ENCODE data around the gene NXPH2. TPM values are rescaled to one million over a fixed set of nuclear protein-coding genes. Genes with fewer than 3 reads are reported as not detected.
"Not testable (repeated sequence)": the region's sequence is repeated elsewhere in the genome, so short reads cannot be mapped to it uniquely, and the experiment has no call there.

The NXPH2 gene
- total RNA-seq, 2 experiments from 2014 or later, result not detected

GRCh38 chr2:138744713-138745112, 35.5 kb downstream of the NXPH2 start:
- no peaks in the 10 kb centered on the region for H3K4me1 Mint-ChIP-seq (ENCODE audit: low read depth)
- H3K4me3 Mint-ChIP-seq, result no peak overlapping the region
- ChIA-PET CTCF (no interaction called here), POLR2A (no interaction called here)
- H3K27ac Mint-ChIP-seq, result no peak overlapping the region
- no peak for DNase-seq
- no peaks in the 10 kb centered on the region for H3K9me3 Mint-ChIP-seq
- H3K36me3 Mint-ChIP-seq, result no peaks in the 10 kb centered on the region
- no peaks in the 10 kb centered on the region for H3K27me3 Mint-ChIP-seq
- intact Hi-C loops (cut with micrococcal nuclease), result no loop called here

DNA sequence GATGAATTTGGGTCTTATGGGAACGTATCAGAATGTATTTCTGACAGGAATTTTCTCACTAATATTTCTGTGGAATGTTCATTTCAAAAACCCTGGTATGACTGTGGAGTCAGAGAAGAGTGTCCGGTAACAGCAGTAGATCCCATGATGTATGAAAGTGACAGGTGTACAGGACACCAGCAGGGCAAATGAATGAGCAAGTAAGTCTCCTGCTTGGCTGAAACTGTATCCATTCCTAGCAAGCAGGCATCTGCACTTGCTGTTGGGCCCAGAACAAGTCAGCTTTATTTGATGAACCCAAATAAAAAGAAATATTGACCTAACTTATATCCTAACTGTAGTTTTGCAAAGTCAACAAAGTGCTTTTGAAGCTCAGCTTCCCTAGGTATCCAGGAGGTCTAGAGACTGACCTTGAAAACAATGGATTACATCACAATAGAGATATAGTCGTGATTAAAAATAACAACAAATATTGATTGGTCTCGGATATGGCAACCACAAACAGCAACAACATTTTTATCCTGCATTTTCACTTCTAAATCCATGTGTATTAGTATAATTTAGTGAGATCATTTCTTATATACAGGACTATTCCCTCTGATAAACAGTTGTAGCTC, 37.6 kb downstream of the NXPH2 start:
- H3K36me3 Mint-ChIP-seq, result no peaks in the 10 kb centered on the region
- ChIA-PET CTCF (no interaction called here), POLR2A (no interaction called here)
- H3K27me3 Mint-ChIP-seq, result no peaks in the 10 kb centered on the region
- no peak overlapping the region for H3K4me3 Mint-ChIP-seq
- no peaks in the 10 kb centered on the region for H3K4me1 Mint-ChIP-seq (ENCODE audit: low read depth)
- no peak for DNase-seq
- H3K9me3 Mint-ChIP-seq, result peaks cover under 1% of the 10 kb centered on the region
- no peak overlapping the region for H3K27ac Mint-ChIP-seq
- intact Hi-C loops (cut with micrococcal nuclease), result no loop called here

DNA sequence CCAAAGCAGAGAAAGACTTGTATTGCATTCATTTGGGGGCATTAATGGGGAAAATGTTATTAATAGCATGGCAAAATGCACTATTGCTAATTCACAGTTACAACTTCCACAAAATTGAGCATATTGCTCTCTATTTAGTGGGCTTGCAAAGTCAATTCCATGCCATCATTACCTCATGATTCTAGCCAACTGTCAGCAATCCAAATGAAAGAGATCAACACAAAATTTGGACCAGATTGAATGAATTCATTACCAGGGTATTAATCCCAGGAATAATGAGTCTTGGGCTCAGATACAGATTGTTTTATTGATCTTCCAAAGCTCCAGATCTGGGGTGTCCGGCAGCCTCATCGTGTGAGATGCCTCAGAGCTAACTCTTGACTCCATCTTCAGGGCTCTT, 38.3 kb downstream of the NXPH2 start:
- DNase-seq, result no peak
- H3K27ac Mint-ChIP-seq, result no peak overlapping the region
- no peaks in the 10 kb centered on the region for H3K36me3 Mint-ChIP-seq
- ChIA-PET CTCF (no interaction called here), POLR2A (no interaction called here)
- no peaks in the 10 kb centered on the region for H3K27me3 Mint-ChIP-seq
- intact Hi-C loops (cut with micrococcal nuclease), result no loop called here
- no peak overlapping the region for H3K4me3 Mint-ChIP-seq
- peaks cover 7% of the 10 kb centered on the region for H3K9me3 Mint-ChIP-seq
- no peaks in the 10 kb centered on the region for H3K4me1 Mint-ChIP-seq (ENCODE audit: low read depth)

DNA sequence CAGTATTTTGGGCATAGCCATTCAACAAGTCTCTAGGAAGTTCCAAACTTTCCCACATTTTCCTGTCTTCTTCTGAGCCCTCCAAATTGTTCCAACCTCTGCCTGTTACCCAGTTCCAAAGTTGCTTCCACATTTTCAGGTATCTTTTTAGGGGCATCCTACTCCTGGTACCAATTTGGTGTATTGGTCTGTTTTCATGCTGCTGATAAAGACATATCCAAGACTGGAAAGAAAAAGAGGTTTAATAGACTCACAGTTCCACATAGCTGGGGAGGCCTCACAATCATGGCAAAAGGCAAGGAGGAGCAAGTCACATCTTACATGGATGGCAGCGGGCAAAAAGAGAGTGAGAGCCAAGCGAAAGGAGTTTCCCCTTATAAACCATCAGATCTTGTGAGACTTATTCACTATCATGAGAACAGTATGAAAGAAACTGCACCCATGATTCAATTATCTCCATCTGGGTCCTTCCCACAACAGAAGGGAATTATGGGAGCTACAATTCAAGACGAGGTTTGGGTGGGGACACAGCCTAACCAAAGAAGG, 43.1 kb downstream of the NXPH2 start:
- POLR2A ChIA-PET; CTCF ChIA-PET; H3K27me3 Mint-ChIP-seq; H3K27ac Mint-ChIP-seq; H3K36me3 Mint-ChIP-seq; H3K4me3 Mint-ChIP-seq; DNase-seq; H3K4me1 Mint-ChIP-seq (ENCODE audit: low read depth); intact Hi-C loops (cut with micrococcal nuclease): not testable (repeated sequence)
- peaks cover 29% of the 10 kb centered on the region for H3K9me3 Mint-ChIP-seq

GRCh38 chr2:138732651-138733050, 47.5 kb downstream of the NXPH2 start:
- Mint-ChIP-seq H3K27me3 (peaks cover 9% of the 10 kb centered on the region), H3K27ac (no peak overlapping the region), H3K4me3 (no peak overlapping the region), H3K36me3 (no peaks in the 10 kb centered on the region), H3K9me3 (peaks cover 36% of the 10 kb centered on the region), H3K4me1 (ENCODE audit: low read depth) (no peaks in the 10 kb centered on the region)
- intact Hi-C loops (cut with micrococcal nuclease), result no loop called here
- DNase-seq, result no peak
- ChIA-PET CTCF (no interaction called here), POLR2A (no interaction called here)

GRCh38 chr2:138730497-138731030, 49.6 kb downstream of the NXPH2 start:
- POLR2A ChIA-PET, result no interaction called here

DNA sequence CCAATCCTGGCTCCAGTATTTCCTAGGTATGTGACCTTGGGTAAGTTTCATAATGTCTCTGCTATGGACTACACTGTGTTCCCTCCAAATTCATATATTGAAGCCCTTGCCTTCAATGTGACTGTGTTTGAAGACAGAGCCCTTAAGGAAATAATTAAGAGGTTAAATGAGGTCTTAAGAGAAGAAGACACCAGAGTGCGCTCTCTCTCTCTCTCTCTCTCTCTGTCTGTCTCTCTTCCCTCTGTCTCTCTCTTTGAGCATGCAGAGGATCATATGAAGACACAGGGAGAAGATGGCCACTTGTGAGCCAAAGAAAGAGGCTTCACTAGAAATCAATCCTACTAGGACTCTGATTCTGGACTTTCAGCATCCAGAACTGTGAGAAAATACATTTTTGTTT, 52.2 kb downstream of the NXPH2 start:
- H3K27me3 Mint-ChIP-seq, result peaks cover 9% of the 10 kb centered on the region
- ChIA-PET POLR2A (no interaction called here), CTCF (no interaction called here)
- intact Hi-C loops (cut with micrococcal nuclease), result no loop called here
- H3K4me3 Mint-ChIP-seq, result no peak overlapping the region
- H3K36me3 Mint-ChIP-seq, result no peaks in the 10 kb centered on the region
- peaks cover 8% of the 10 kb centered on the region for H3K9me3 Mint-ChIP-seq
- H3K27ac Mint-ChIP-seq, result no peak overlapping the region
- no peak for DNase-seq
- H3K4me1 Mint-ChIP-seq (ENCODE audit: low read depth), result no peaks in the 10 kb centered on the region

More at GRCh38 chr2:138730497-138731030, 49.6 kb downstream of the NXPH2 start:
- Mint-ChIP-seq H3K27ac (no peak overlapping the region), H3K4me1 (ENCODE audit: low read depth) (no peaks in the 10 kb centered on the region), H3K36me3 (no peaks in the 10 kb centered on the region), H3K4me3 (no peak overlapping the region), H3K9me3 (peaks cover 18% of the 10 kb centered on the region), H3K27me3 (peaks cover 9% of the 10 kb centered on the region)
- CTCF ChIA-PET, result no interaction called here
- no peak for DNase-seq
- intact Hi-C loops (cut with micrococcal nuclease), result no loop called here

- Mint-ChIP-seq H3K4me3 (no peak overlapping the region), H3K4me1 (ENCODE audit: low read depth) (no peaks in the 10 kb centered on the region), H3K27me3 (peaks cover 4% of the 10 kb centered on the region), H3K27ac (no peak overlapping the region), H3K9me3 (peaks cover 8% of the 10 kb centered on the region), H3K36me3 (no peaks in the 10 kb centered on the region)
- POLR2A ChIA-PET, result no interaction called here
- CTCF ChIA-PET, result no interaction called here
- intact Hi-C loops (cut with micrococcal nuclease), result no loop called here
- no peak for DNase-seq
Measured at GRCh38 chr2:138726681-138727080, 53.5 kb downstream of the NXPH2 start.

GRCh38 chr2:138724729-138725459, 55.3 kb downstream of the NXPH2 start:
- H3K27me3 Mint-ChIP-seq, result peaks cover 3% of the 10 kb centered on the region
- ChIA-PET CTCF (no interaction called here), POLR2A (no interaction called here)
- no peak for DNase-seq
- H3K27ac Mint-ChIP-seq, result no peak overlapping the region
- H3K9me3 Mint-ChIP-seq, result peaks cover 8% of the 10 kb centered on the region
- H3K4me1 Mint-ChIP-seq (ENCODE audit: low read depth), result no peaks in the 10 kb centered on the region
- intact Hi-C loops (cut with micrococcal nuclease), result no loop called here
- H3K4me3 Mint-ChIP-seq, result no peak overlapping the region
- H3K36me3 Mint-ChIP-seq, result no peaks in the 10 kb centered on the region

DNA sequence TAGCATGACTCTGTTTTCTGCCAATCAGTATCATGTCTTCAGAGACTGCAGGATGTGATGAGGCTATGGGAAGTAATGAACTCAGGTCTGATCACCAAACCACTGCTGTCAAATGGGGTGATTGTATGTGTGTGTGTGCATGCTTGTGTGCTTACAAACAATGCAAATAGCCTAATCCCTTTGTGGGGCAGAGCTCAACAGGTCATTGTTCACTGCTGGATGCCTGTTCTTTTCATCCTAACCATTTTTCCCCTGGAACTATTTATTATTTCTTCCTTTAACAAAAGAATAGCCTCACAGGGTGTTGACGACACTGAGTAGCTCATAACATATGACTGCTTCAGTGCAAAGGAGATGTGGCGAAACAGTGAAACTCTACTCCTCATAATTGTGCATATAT, 55.9 kb downstream of the NXPH2 start:
- Mint-ChIP-seq H3K27ac (no peak overlapping the region), H3K4me1 (ENCODE audit: low read depth) (no peaks in the 10 kb centered on the region), H3K36me3 (no peaks in the 10 kb centered on the region), H3K9me3 (peaks cover 5% of the 10 kb centered on the region), H3K4me3 (no peak overlapping the region), H3K27me3 (peaks cover 2% of the 10 kb centered on the region)
- CTCF ChIA-PET, result no interaction called here
- POLR2A ChIA-PET, result no interaction called here
- intact Hi-C loops (cut with micrococcal nuclease), result no loop called here
- no peak for DNase-seq

- Mint-ChIP-seq H3K36me3 (no peaks in the 10 kb centered on the region), H3K27ac (no peak overlapping the region), H3K27me3 (peaks cover 2% of the 10 kb centered on the region), H3K9me3 (no peaks in the 10 kb centered on the region), H3K4me1 (ENCODE audit: low read depth) (no peaks in the 10 kb centered on the region), H3K4me3 (no peak overlapping the region)
- DNase-seq, result no peak
- POLR2A ChIA-PET, result no interaction called here
- CTCF ChIA-PET, result no interaction called here
- intact Hi-C loops (cut with micrococcal nuclease), result no loop called here
Measured at GRCh38 chr2:138723196-138723987, 56.8 kb downstream of the NXPH2 start.

DNA sequence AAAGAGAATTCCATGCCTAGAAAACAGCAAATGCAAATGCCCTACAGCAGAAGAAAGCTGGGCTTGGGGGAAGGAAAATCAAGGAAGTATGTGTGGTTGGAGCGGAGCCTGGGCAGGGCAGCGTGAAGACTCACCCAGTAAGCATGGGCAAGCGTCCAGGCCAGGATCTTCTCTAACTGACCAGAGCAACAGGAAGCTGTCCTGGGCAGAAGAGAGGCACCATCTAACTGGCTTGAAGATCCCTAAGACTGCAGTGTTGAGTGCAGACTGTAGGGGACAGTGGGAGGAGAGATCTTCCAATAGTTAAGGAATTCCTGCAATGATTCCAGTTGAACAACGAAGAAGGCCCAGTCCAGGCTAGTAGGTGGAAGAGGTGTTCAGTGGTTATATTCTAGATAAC, 57.9 kb downstream of the NXPH2 start:
- Mint-ChIP-seq H3K36me3 (no peaks in the 10 kb centered on the region), H3K9me3 (no peaks in the 10 kb centered on the region), H3K27ac (no peak overlapping the region), H3K27me3 (peaks cover 5% of the 10 kb centered on the region), H3K4me3 (no peak overlapping the region), H3K4me1 (ENCODE audit: low read depth) (no peaks in the 10 kb centered on the region)
- no peak for DNase-seq
- CTCF ChIA-PET, result no interaction called here
- POLR2A ChIA-PET, result no interaction called here
- intact Hi-C loops (cut with micrococcal nuclease), result no loop called here

Measured in activated CD4-positive, alpha-beta memory T cell treated with anti-CD3 and anti-CD28 coated beads for 36 hours (primary cell).